C4-2B (cell line): ENCODE measurements around the gene OSBPL8.

Source experiments
- H3K27ac ChIP-seq: fragments of 450-650 bp; 2 replicates; pipeline ENCODE4 v1.5.1; 2017
- ZFX ChIP-seq: fragments of 450-650 bp; IDR thresholded peaks from 2 replicates; pipeline ENCODE4 v1.6.1; 2017
- TF ChIP-seq, protein P1 (sequence below): fragments of 450-650 bp; conservative IDR thresholded peaks from 2 replicates; pipeline ENCODE4 v1.5.1; 2017; ENCODE audit warnings: mild to moderate bottlenecking

OSBPL8 gene, protein sequence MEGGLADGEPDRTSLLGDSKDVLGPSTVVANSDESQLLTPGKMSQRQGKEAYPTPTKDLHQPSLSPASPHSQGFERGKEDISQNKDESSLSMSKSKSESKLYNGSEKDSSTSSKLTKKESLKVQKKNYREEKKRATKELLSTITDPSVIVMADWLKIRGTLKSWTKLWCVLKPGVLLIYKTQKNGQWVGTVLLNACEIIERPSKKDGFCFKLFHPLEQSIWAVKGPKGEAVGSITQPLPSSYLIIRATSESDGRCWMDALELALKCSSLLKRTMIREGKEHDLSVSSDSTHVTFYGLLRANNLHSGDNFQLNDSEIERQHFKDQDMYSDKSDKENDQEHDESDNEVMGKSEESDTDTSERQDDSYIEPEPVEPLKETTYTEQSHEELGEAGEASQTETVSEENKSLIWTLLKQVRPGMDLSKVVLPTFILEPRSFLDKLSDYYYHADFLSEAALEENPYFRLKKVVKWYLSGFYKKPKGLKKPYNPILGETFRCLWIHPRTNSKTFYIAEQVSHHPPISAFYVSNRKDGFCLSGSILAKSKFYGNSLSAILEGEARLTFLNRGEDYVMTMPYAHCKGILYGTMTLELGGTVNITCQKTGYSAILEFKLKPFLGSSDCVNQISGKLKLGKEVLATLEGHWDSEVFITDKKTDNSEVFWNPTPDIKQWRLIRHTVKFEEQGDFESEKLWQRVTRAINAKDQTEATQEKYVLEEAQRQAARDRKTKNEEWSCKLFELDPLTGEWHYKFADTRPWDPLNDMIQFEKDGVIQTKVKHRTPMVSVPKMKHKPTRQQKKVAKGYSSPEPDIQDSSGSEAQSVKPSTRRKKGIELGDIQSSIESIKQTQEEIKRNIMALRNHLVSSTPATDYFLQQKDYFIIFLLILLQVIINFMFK

GRCh38 chr12:76559400-76560085, at the start of gene OSBPL8:
OSBPL8 (minus strand) TSS chr12:76559771; CDS start chr12:76487551, 72,220 bp downstream.
- 0 out of 2 replicates have a peak, but pooled peaks have one; percentile 32 for TF ChIP-seq ZFX
- TF ChIP-seq, protein P1, sequence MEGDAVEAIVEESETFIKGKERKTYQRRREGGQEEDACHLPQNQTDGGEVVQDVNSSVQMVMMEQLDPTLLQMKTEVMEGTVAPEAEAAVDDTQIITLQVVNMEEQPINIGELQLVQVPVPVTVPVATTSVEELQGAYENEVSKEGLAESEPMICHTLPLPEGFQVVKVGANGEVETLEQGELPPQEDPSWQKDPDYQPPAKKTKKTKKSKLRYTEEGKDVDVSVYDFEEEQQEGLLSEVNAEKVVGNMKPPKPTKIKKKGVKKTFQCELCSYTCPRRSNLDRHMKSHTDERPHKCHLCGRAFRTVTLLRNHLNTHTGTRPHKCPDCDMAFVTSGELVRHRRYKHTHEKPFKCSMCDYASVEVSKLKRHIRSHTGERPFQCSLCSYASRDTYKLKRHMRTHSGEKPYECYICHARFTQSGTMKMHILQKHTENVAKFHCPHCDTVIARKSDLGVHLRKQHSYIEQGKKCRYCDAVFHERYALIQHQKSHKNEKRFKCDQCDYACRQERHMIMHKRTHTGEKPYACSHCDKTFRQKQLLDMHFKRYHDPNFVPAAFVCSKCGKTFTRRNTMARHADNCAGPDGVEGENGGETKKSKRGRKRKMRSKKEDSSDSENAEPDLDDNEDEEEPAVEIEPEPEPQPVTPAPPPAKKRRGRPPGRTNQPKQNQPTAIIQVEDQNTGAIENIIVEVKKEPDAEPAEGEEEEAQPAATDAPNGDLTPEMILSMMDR = peak; percentile 35
- peak within 1 kb of the TSS; percentile 85 for H3K27ac ChIP-seq

GRCh38 chr12:76608070-76608469, 48.5 kb upstream of the OSBPL8 start:
- no peak for TF ChIP-seq ZFX
- TF ChIP-seq, protein P1 = no peak
- no peak overlapping the region for H3K27ac ChIP-seq

- TF ChIP-seq ZFX = no peak
- TF ChIP-seq, protein P1 = no peak
- H3K27ac ChIP-seq = no peak overlapping the region
Measured at GRCh38 chr12:76595056-76595455, 35.5 kb upstream of the OSBPL8 start.

GRCh38 chr12:76591476-76591875, 31.9 kb upstream of the OSBPL8 start:
- H3K27ac ChIP-seq = no peak overlapping the region
- TF ChIP-seq, protein P1 = no peak
- TF ChIP-seq ZFX = no peak

DNA sequence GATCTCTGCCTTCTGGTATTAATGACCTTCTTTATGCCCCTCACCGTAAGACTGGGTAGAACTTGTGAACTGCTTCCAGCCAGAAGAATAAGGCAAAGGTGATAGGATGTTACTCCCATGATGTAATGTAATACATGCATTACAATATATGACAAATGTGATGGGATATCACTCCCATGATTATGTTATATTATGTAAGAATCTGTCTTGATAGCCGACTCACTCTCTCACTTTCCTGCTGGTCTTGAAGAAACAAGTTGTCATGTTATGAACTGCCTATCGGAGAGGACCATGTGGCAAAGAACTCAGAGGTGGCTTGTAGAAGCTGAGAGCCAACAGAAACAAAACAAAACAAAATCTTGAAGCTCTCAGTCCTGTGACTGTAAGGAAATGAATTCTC, 30.6 kb upstream of the OSBPL8 start:
- H3K27ac ChIP-seq = no peak overlapping the region
- TF ChIP-seq, protein P1 = no peak
- no peak for TF ChIP-seq ZFX

DNA sequence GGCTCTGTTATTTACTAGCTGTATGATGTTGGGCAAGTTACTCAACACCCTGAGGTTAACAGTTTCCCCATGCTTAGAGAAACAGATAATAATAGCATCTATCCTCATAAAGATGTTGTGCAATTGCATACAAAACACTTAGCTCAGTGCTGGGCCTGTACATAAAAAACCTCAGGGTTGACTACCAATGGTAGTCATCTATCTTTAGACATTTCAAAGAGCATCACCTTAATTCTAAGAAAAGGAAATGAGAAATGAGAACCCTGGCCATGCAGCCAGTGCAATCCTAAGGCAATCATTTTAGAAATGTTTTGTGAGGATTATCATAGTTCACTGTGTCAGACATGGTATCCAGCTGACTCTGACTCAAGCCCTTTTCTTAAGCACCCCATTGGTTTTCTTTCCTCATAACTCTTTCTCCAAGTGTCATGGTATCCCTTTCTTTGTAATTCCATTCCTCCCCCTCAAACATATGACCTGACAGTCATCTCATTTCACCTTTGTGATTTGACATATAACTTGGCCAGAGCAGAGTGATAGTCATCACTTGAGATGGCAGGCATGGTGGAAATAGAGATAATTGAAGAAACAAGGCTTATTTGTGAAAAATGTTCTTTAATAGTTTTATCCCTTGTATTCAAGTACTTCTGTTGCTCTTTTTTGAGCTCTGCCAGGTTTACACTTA, 29.5 kb upstream of the OSBPL8 start:
- H3K27ac ChIP-seq = no peak overlapping the region
- TF ChIP-seq, protein P1 = no peak
- TF ChIP-seq ZFX = no peak
